ENCODE data around the gene KCND2.

KCND2 gene

GRCh38 chr7:120714945-120715344 lies 442.0 kb downstream of the KCND2 start:
- no peak for DNase-seq

- DNase-seq: no peak
These were observed 443.3 kb downstream of the KCND2 start for GRCh38 chr7:120716307-120716706.

- no peak for DNase-seq
These were observed 444.2 kb downstream of the KCND2 start for GRCh38 chr7:120717166-120717565.

- no peak for DNase-seq
These were observed 445.4 kb downstream of the KCND2 start for GRCh38 chr7:120718361-120718760.

GRCh38 chr7:120720317-120720716 lies 447.3 kb downstream of the KCND2 start:
- no peak for DNase-seq

GRCh38 chr7:120723465-120724385 lies 450.8 kb downstream of the KCND2 start:
- no peak for DNase-seq

GRCh38 chr7:120724448-120724847 lies 451.5 kb downstream of the KCND2 start:
- DNase-seq: no peak

- DNase-seq: no peak
These were observed 452.0 kb downstream of the KCND2 start for GRCh38 chr7:120724955-120725354.

- DNase-seq: no peak
These were observed 452.5 kb downstream of the KCND2 start for GRCh38 chr7:120725376-120726039.

- no peak for DNase-seq
These were observed 456.3 kb downstream of the KCND2 start for GRCh38 chr7:120729245-120729644.

GRCh38 chr7:120731271-120731670 lies 458.3 kb downstream of the KCND2 start:
- no peak for DNase-seq

- DNase-seq: no peak
These were observed 459.3 kb downstream of the KCND2 start for GRCh38 chr7:120732256-120732655.

GRCh38 chr7:120733143-120733542 lies 460.2 kb downstream of the KCND2 start:
- no peak for DNase-seq

GRCh38 chr7:120733835-120734234 lies 460.9 kb downstream of the KCND2 start:
- no peak for DNase-seq

- no peak for DNase-seq
These were observed 462.8 kb downstream of the KCND2 start for GRCh38 chr7:120735791-120736190.

- no peak for DNase-seq
These were observed 465.8 kb downstream of the KCND2 start for GRCh38 chr7:120738816-120739215.

GRCh38 chr7:120740348-120740747 lies 467.4 kb downstream of the KCND2 start:
- DNase-seq: no peak

GRCh38 chr7:120741371-120742042 lies 468.5 kb downstream of the KCND2 start:
- DNase-seq: no peak

GRCh38 chr7:120742372-120742771 lies 469.4 kb downstream of the KCND2 start:
- DNase-seq: no peak

GRCh38 chr7:120743128-120743527 lies 470.2 kb downstream of the KCND2 start:
- DNase-seq: no peak

GRCh38 chr7:120760050-120760449 lies 487.1 kb downstream of the KCND2 start:
- no peak for DNase-seq

- no peak for DNase-seq
These were observed 487.9 kb downstream of the KCND2 start for GRCh38 chr7:120760851-120761250.

- no peak for DNase-seq
These were observed 497.2 kb downstream of the KCND2 start for GRCh38 chr7:120770206-120770605.

- no peak for DNase-seq
These were observed 501.5 kb downstream of the KCND2 start for GRCh38 chr7:120774481-120774880.

Measured in stimulated activated CD4-positive, alpha-beta T cell treated with anti-CD3 and anti-CD28 coated beads, Interleukin-4, amount 100 ng/mL, for 1 hour (primary cell).